ENCODE results near the gene WDFY4. TPM values are rescaled to one million over a fixed set of nuclear protein-coding genes. Genes with fewer than 3 reads are reported as not detected.

WDFY4 gene
- total RNA-seq, 4 donors from 2014 or later, result 0.61 to 3.8 (median 0.88) TPM

GRCh38 chr10:48845512-48845911 is 160.8 kb downstream of the WDFY4 start:
- no peak for DNase-seq
- WGBS, 2 donors, result 61 to 82% methylated on average over 2 of the region's 2 CpGs
- TF ChIP-seq CTCF (IDR thresholded peaks at IDR 0.05) (no peak), POLR2A (IDR thresholded peaks at IDR 0.05) (no peak)
- Histone ChIP-seq H3K36me3 (no peaks in the 10 kb centered on the region), H3K27me3 (no peaks in the 10 kb centered on the region), H3K4me3 (no peak overlapping the region), H3K4me1 (no peaks in the 10 kb centered on the region), H3K9me3 (no peaks in the 10 kb centered on the region), H3K27ac (no peak overlapping the region)
- intact Hi-C loops (cut with DNase I), result no loop called here

DNA sequence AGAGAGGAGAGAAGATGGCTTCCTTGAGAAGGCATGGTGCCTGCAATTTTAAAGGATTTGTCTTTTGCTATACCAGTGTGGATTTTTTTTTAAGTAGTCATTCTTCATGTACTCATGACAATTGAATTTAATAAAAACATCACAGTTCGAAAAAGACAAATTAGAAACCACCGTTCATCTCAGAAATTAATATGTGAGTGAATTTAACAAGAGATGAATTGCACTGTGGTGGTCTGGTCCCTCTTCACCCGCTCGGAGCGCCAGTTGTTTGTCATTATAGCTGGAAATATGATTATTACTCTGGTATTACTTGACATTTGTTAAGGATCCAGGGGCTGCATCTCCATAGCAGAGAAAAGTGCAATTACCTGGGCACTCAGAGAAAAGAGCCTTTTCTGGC is 163.0 kb downstream of the WDFY4 start:
- H3K9me3 ChIP-seq, result no peaks in the 10 kb centered on the region
- WGBS, 2 donors, result 88 to 91% methylated on average over 5 of the region's 5 CpGs
- intact Hi-C loops (cut with DNase I), result no loop called here
- H3K27me3 ChIP-seq, result no peaks in the 10 kb centered on the region
- TF ChIP-seq POLR2A (IDR thresholded peaks at IDR 0.05) (no peak), CTCF (IDR thresholded peaks at IDR 0.05) (no peak)
- H3K4me1 ChIP-seq, result no peaks in the 10 kb centered on the region
- H3K27ac ChIP-seq, result no peak overlapping the region
- no peaks in the 10 kb centered on the region for H3K36me3 ChIP-seq
- no peak for DNase-seq
- H3K4me3 ChIP-seq, result no peak overlapping the region

DNA sequence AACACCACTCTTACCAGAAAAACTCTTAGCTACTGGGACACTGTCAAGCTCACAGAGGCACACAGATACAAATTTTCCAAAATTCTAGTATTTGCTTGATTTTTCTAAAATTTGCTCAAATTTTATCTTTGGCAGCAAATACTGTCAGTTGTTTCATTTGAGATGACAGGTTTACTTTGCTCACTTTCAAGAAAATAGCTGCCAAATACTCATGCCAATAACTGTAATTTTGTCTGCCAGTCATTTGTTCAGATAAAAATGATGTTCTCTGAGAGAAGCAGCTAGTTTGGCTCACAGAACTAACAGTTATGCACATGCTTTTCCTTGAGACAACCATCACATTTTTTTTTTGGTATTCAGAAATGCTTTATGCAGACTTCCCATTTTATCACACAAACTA is 172.2 kb downstream of the WDFY4 start:
- intact Hi-C loops (cut with DNase I), result no loop called here
- Histone ChIP-seq H3K4me3 (no peak overlapping the region), H3K36me3 (no peaks in the 10 kb centered on the region), H3K27ac (no peak overlapping the region), H3K9me3 (no peaks in the 10 kb centered on the region), H3K4me1 (no peaks in the 10 kb centered on the region), H3K27me3 (no peaks in the 10 kb centered on the region)
- no peak for DNase-seq
- TF ChIP-seq CTCF (IDR thresholded peaks at IDR 0.05) (no peak), POLR2A (IDR thresholded peaks at IDR 0.05) (no peak)

- WGBS, 2 donors, result 64 to 71% methylated on average over 1 of the region's 1 CpG
Measured at GRCh38 chr10:48872234-48872633, 187.6 kb downstream of the WDFY4 start.

DNA sequence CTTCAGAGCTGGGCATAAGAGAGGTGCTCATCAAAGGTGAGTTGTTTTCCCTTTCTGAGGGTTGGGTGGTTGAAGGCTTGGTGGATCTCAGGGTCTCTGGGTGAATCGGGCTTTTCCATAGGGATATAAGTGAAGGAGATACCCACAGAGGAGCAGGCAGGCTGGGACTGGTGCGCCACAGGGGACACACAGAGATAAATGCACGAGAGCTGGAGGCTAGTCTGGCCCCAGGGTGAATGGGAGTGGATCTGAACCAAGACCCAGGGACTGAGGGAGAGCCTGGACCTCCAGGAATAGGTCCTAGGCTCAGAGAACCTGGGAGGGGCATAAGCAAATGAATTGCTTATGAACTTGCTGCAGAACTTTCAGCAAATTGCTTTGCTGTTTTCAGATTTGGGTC is 193.4 kb downstream of the WDFY4 start:
- WGBS, 2 donors, result 40 to 66% methylated on average over 1 to 2 of the region's 3 CpGs
- Histone ChIP-seq H3K27ac (no peak overlapping the region), H3K4me3 (no peak overlapping the region), H3K4me1 (no peaks in the 10 kb centered on the region), H3K9me3 (no peaks in the 10 kb centered on the region), H3K36me3 (no peaks in the 10 kb centered on the region), H3K27me3 (no peaks in the 10 kb centered on the region)
- TF ChIP-seq POLR2A (IDR thresholded peaks at IDR 0.05) (no peak), CTCF (IDR thresholded peaks at IDR 0.05) (no peak)
- no peak for DNase-seq
- intact Hi-C loops (cut with DNase I), result no loop called here

More at GRCh38 chr10:48872234-48872633, 187.6 kb downstream of the WDFY4 start:
- no peaks in the 10 kb centered on the region for H3K27me3 ChIP-seq
- intact Hi-C loops (cut with DNase I), result no loop called here
- no peaks in the 10 kb centered on the region for H3K4me1 ChIP-seq
- no peak overlapping the region for H3K4me3 ChIP-seq
- DNase-seq, result no peak
- H3K9me3 ChIP-seq, result no peaks in the 10 kb centered on the region
- no peaks in the 10 kb centered on the region for H3K36me3 ChIP-seq
- no peak overlapping the region for H3K27ac ChIP-seq
- no peak for TF ChIP-seq POLR2A (IDR thresholded peaks at IDR 0.05)

DNA sequence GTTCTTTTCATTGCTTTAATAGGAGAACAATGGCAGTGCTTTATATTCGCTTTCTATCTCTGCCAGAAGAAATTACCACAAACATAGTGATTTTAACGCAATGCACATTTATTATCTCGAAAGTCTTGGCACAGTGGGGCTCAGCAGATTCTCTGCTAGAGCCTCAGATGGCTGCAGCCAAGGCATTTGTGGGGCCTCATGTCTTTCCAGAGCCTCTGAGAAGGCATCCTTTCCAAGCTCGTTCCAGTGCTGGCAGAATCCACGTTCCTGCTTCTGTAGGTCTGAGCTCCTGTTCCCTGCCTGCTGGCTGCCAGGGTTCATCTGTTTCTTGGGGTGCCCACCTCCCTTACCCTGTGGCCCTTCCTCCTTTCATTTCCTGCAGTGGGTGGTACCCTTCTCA is 194.8 kb downstream of the WDFY4 start:
- 52 to 60% methylated on average over 5 of the region's 5 CpGs for WGBS, 2 donors
- H3K36me3 ChIP-seq, result no peaks in the 10 kb centered on the region
- no peak for TF ChIP-seq POLR2A (IDR thresholded peaks at IDR 0.05)
- TF ChIP-seq CTCF (IDR thresholded peaks at IDR 0.05), result no peak
- H3K4me1 ChIP-seq, result no peaks in the 10 kb centered on the region
- H3K27me3 ChIP-seq, result no peaks in the 10 kb centered on the region
- no peaks in the 10 kb centered on the region for H3K9me3 ChIP-seq
- DNase-seq, result no peak
- no peak overlapping the region for H3K4me3 ChIP-seq
- intact Hi-C loops (cut with DNase I), result no loop called here
- H3K27ac ChIP-seq, result no peak overlapping the region
